ENCODE data around the gene JPH2.

JPH2 gene

DNA sequence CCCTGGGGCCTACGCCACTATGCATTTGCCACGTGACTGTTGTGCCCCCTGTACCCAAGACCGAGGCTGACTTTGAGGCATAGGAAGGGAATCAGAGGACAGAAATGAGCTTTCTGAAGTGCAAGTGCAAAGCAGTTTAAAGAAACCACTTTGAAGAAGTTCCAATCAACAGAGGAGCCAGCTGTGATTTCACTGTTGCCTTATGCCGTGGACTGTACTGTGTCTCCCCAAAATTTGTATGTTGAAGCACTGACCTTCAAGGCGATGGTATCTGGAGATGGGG lies 111.1 kb downstream of the JPH2 start:
- DNase-seq (ENCODE audit: low read depth, low spot score), result no peak

DNA sequence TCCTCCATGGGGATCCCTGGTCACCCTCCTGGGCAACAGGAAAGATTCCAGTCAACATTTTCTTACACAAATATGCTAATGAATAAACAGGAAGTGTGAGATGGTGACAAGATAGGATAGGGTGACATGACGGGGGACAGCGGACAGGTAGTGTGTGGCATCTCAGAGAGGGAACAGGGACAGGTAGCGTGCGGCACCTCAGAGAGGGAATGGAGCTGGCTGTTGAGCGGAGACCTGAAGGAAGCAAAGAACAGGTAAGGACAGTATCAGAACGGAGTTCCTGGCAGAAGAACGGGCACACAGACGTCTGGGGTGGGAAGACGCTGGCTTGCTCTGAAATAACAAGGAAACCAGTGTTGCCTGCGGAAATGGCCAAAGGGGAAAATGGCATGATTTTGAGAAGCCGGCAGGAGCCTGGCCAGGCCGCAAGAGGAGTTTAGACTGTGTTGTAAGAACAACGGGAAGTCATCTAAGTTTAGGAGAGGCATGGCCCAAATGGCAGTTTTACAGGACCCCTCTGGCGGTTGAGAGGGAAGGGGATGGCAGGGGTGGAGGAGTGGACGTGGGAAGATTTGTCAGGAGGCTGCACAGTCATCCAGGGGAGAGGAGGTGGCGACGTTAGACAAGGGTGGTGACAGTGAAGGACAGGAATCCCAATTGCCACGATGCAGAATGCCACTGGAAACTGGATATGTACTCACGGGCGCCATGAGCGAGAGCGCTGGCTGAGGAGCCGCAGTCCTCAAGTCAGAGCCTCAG lies 111.6 kb downstream of the JPH2 start:
- DNase-seq (ENCODE audit: low read depth, low spot score), result no peak

DNA sequence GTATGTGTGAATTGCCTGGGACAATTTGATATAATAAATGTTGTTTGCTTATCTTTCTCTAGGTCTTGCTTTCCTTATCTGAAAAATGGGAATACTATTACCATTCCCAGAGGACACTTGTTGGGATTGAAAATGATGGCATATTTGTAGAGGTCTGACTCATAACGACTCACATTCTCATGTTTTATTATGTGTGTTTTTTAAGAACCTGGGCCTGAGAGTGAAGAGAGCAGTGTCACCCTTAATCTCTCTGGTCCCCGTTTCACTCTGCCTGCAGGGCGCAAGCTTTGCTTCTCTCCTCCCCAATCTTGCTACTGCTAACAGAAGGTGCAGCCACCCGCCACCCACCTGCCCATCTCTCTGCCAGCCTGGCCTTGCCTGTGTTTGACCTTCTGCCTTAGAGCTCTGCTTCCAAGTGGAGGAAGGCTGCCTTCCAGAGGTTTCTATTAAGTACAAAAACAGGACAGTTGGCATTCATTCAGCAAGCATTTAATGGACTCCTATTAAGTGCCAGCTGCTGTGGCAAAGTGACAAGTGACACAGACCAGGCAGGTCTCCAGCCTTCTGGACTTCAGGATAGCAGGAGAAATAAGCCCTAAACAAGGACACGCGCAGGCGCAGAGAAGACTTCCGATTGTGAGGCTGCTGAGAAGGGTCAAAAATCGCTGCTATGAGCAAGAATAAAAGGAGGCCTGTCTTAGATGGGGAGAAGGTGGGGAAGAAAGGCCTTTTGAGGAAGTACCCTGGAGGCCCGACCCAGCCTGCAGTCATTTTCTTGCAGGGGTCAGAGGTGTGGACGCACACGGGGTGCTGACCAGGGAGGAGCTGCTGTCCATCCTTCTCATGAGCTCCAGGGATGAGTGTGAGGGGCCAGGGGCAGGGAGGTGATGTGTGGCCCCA lies 112.5 kb downstream of the JPH2 start:
- peak; percentile 39 for DNase-seq (ENCODE audit: low read depth, low spot score)

- no peak for DNase-seq (ENCODE audit: low read depth, low spot score)
These were observed 113.3 kb downstream of the JPH2 start for GRCh38 chr20:44073675-44074071.

DNA sequence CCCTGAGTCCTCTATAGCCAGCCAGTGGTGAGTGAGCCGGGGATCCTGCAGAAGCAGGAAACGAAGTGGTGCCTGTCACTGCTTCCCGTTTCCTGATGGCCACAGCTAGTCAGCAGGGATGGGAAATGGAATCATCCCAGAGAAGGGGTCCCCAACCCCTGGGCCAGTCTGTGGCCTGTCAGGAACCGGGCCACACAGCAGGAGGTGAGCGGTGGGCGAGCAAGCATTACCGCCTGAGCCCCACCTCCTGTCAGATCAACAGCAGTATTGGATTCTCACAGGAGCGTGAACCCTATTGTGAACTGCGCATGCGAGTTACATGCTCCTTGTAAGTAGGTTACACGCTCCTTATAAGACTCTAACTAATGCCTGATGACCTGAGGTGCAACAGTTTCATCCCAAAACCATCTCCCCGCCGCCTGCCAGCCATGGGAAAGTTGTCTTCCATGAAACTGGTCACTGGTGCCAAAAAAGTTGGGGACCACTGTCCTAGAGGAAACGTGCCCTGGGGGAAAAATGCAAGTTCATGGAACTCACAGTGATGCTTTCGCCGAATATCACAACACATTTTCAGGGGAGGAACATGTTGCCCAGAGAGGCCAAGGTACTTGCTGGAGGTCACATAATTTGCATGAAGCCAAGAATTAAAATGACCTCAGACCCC lies 113.8 kb downstream of the JPH2 start:
- DNase-seq (ENCODE audit: low read depth, low spot score), result no peak

GRCh38 chr20:44072384-44072783 lies 114.6 kb downstream of the JPH2 start:
- DNase-seq (ENCODE audit: low read depth, low spot score), result no peak

DNA sequence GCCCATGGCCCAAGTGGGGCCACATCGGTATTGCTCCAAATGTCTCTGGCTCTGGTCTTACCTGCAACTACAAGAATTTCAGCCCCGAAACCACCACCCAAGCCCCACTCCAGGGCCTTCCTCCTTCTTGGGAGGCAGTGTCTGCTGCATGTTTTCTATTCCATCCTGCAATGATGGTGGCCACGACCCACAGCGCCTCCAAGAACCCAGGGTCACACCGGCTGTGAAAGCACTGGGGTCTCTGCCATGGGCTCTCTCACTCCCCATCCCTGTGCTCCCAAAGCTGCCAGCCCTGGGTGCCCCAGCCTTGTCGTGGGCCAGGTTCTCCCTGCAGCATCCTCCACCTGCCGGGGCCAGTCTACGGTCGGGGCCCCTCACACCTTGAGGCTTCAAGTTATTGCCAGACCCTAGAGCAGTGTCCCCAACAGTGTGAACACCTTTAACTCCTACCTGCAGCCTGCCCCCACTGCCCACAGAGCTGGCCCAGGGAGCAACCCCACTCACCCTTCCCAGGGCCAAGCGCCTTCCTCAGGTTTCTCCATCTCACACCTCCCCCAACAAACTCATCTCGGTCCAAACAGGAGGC lies 115.4 kb downstream of the JPH2 start:
- DNase-seq (ENCODE audit: low read depth, low spot score), result no peak

- no peak for DNase-seq (ENCODE audit: low read depth, low spot score)
These were observed 115.9 kb downstream of the JPH2 start for GRCh38 chr20:44071057-44071456.

DNA sequence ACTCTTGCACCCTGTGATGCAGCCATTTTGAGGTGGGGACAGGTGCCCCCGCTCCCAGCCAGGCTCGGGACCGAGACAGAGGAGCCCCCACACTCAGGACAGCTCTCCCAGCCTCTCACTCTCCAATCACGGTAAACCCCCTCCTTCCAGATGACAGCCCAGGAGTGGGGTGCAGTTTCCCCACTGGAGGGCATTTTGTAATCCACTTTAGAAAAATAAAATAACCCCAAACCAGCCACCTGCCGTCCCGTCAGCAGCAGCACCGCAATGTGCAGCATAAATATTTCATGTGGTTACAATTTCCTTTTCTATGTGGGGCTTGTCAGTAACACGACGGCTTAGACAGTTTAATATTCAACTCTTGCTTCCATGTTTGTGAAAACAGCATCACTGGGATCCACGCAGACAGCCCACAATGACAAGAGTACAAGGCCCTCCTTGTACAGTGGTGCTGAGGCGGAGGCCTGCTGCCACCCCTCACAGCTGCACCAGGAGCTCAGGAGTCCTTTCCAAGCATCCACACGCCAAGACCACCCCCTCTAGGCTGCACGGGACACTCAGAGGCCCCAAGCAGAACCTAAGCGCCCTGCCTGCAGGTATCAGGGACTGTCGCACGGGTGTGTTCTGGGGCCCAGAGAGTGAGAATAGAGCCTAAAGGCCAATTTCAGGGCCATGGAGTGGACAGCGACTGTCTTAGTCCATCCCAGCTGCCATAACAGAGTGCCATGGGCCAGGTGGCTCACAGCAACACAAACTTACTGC lies 116.7 kb downstream of the JPH2 start:
- no peak for DNase-seq (ENCODE audit: low read depth, low spot score)

DNA sequence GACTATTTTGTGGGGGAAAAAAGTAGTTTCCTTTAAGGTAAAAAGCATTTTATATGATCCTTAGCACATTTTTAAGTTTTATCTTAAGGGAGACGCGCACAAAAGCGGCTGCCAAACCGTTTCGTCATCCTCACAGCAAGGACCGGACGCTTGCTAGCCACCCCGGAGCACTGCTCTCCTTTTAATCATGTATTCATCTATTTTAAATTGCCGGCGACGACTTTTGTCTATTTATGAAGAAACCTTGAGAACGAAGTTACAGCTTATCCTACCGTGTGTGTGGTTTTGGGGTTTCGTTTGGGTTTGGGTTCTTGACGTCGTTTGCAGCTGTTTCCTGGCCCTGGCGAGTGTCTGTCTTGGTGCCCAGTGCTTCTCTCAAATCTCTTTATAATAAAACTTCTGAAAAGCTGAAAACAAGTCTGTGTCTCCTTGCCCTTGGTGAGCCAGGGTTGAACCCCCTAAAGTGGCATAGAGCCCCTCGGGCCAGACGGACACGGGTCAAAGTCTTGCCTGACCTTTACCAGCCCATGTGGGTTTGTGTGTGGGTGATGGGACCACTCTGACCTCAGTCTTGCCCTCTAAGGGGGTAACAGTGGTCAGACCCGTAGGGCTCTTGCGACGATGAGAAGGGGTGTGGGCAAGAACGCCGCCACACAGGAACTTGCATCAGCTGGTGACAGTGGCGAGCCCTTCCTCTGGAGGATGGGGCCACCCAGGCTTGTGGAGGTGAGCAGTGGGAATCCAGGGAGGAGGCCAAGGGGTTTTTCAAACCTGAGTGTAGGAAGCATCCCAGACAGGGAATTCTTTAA lies 117.6 kb downstream of the JPH2 start:
- no peak for DNase-seq (ENCODE audit: low read depth, low spot score)

GRCh38 chr20:44068316-44069201 lies 118.4 kb downstream of the JPH2 start:
- no peak for DNase-seq (ENCODE audit: low read depth, low spot score)

- no peak for DNase-seq (ENCODE audit: low read depth, low spot score)
These were observed 119.3 kb downstream of the JPH2 start for GRCh38 chr20:44067650-44068081.

DNA sequence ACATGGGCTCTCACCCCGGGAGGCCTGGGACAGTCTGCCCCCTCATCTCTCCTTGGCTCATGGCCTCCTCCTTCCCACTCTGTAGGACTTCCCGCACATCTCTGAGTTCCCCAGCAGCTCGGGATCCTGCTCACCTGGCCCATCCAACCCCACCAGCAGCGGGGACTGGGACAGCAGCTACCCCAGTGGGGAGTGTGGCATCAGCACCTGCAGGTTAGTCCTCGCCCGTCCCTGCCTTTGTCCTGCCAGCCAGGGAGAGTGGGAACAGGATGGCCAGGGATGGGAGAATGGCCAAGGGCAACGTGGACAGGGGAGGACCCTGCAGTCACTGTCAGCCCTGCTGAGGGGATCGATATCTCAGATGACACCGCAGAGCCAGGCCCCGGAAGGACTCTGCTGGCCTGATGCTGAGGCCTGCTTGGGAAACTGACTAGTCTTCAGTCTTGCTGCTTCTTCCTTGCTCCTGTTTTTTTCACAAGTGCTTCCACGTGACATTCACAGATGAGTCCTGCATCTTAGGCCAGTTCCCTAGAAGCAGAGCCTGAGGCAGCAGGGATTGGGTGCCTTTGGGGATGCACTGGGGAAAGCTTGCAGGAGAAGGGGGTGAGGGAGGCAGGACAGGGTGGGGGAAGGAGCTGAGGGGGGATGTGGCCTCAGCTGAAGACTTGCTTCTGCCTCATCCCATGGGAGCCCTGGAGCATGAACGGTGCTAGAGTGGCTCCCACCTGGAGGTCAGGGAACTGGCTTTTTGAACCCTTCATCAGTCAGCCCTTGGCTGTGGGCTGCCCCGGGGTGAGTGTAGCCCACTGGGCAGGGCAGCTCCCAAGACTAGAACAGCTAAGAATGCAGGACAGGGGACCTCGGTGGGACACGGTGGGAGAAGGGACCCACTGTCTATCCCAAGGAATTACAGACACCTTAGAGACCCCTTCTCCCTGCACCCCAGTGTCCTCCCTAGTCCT lies 120.1 kb downstream of the JPH2 start:
- no peak for DNase-seq (ENCODE audit: low read depth, low spot score)

DNA sequence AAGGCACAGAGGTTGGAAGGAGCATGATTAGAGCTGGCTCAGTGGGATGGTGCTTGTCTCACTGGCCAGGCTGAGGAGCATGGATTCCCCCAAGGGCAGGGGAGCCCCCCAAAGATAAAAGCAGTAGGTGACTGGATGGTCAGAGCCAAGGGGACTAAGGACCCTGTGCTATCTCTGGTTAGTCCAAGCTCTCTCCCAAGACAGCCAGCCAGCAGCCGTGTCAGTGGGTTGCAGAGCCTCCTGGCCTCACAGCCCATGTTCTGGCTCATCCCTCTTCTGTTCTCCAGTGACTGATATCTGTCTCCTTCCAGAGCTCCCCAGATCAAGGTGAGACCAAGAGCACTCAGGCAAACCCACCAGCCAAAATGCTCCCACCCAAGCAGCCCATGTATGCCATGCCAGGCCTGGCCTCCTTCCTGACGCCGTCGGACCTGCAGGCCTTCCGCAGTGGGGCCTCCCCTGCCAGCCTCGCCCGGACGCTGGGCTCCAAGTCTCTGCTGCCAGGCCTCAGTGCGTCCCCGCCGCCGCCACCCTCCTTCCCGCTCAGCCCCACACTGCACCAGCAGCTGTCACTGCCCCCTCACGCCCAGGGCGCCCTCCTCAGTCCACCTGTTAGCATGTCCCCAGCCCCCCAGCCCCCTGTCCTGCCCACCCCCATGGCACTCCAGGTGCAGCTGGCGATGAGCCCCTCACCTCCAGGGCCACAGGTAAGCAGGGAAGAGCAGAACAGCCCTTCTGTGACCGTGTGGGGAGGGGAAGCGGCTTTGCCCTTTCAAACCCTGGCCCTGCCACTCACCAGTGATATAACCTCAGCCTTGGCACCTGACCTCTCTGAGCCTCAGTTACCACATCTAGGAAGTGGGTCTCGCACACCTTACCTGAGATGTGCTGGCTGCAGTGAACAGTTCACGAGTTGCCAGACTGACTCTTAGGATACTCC lies 121.3 kb downstream of the JPH2 start:
- DNase-seq (ENCODE audit: low read depth, low spot score), result no peak

GRCh38 chr20:44064501-44065400 lies 122.2 kb downstream of the JPH2 start:
- no peak for DNase-seq (ENCODE audit: low read depth, low spot score)
